Measurements from ENCODE around the gene TFDP2.

The TFDP2 gene

DNA sequence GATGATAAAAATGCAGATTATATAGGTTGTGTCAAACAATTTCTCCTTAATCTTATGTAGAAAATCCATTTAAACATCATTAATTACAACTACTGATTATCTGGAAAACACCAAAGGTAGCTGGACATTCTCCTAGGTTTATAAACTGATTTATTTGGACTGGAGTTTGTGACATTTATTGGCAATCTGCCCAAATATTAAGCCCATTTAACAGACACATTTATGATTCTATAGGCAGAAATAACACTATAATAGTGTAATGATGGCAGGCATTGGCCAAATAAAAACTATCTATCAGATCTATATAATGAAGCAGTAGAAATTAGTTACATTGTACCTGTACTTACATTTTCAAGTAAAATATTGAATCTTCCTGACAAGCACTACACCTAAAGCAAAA lies 117.8 kb downstream of the TFDP2 start:
- no peak overlapping the region for H3K4me3 ChIP-seq (ENCODE audit: low read length)
- no peak for TF ChIP-seq CTCF (conservative IDR thresholded peaks at IDR 0.05; ENCODE audit: low read depth, low read length)

DNA sequence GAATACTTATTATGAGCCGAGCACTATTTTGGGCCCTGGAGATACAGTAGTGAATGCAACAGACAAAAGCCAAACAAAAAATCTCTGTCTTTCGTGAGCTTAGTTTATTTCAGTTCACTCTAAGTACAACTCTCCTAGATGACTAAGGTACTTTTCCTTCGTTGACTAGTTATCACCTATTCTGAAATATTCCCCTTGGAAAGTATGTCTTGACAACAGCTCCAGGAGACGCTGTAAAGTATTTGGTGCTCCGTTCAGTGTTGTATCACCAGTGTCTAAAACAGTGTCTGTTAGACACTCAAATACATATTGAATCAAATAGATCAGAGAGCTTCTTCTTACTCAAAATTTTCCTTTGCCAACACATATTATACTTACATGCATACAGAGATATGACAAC lies 119.6 kb downstream of the TFDP2 start:
- DNase-seq (ENCODE audit: low read depth), result no peak
- TF ChIP-seq CTCF (conservative IDR thresholded peaks at IDR 0.05; ENCODE audit: low read depth, low read length), result no peak
- H3K4me3 ChIP-seq (ENCODE audit: low read length), result no peak overlapping the region

More for the DNA sequence above, 117.8 kb downstream of the TFDP2 start:
- DNase-seq (ENCODE audit: low read depth), result no peak

DNA sequence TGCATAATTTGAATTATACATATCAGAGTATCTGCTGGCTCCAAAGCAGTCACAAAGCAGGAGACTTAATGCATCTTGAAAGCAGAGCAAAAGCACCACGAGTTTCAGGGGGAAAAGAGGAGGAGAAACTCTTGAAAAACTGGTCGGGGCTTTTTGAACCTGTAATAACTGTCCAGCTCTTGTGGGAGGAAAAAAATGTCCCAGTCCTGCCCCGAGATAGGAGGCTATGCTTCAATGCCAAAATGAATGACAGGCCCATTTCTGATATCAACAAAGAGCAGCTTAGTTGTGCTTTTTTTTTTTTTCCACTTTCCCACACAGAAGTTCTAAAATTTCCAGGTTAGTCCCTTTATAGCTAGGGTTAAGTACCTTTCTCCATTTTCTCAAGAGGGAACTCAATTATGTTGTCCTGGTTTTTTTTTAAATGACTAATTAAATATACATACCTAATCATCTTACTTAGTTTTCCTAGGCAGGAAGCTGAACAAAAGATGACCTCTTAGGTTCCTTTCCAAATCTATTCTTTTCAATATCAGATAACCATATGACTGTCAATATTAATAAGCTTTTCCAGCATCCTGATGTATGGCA lies 120.2 kb downstream of the TFDP2 start:
- TF ChIP-seq CTCF (conservative IDR thresholded peaks at IDR 0.05; ENCODE audit: low read depth, low read length), result no peak
- H3K4me3 ChIP-seq (ENCODE audit: low read length), result no peak overlapping the region
- DNase-seq (ENCODE audit: low read depth), result no peak

DNA sequence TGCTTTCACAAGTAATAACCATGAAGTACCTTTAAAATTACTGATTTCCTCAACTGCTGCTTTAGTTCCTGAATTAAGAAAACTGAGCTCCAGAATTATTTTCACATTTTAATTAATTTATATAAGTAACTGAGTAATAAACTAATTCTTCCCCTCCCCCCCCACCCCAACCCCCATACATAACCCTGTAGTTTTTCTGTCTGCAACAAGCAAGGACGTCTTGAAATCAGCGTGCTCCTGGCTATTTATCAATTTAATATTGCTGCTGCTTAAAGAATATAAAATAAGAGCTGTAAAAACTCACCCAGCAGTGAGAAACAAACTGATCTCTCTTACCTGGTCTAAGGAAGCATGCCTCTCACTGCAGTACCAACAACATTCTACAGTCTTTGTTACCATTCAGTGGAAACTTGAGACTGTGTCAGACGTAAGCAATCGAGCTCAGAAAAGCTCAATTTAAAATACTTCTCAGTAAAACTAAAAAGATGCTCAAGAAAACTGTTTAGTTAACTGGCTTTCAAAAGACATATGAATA lies 121.0 kb downstream of the TFDP2 start:
- DNase-seq (ENCODE audit: low read depth), result peak; percentile 78
- H3K4me3 ChIP-seq (ENCODE audit: low read length), result peak overlapping the region; percentile 88
- no peak for TF ChIP-seq CTCF (conservative IDR thresholded peaks at IDR 0.05; ENCODE audit: low read depth, low read length)

GRCh38 chr3:142027735-142028134 lies 121.6 kb downstream of the TFDP2 start:
- peak overlapping the region; percentile 88 for H3K4me3 ChIP-seq (ENCODE audit: low read length)
- peak; percentile 64 for DNase-seq (ENCODE audit: low read depth)
- no peak for TF ChIP-seq CTCF (conservative IDR thresholded peaks at IDR 0.05; ENCODE audit: low read depth, low read length)

- no peak for TF ChIP-seq CTCF (conservative IDR thresholded peaks at IDR 0.05; ENCODE audit: low read depth, low read length)
- no peak for DNase-seq (ENCODE audit: low read depth)
- peak overlapping the region; percentile 88 for H3K4me3 ChIP-seq (ENCODE audit: low read length)
These were observed 122.0 kb downstream of the TFDP2 start for GRCh38 chr3:142027300-142027699.

DNA sequence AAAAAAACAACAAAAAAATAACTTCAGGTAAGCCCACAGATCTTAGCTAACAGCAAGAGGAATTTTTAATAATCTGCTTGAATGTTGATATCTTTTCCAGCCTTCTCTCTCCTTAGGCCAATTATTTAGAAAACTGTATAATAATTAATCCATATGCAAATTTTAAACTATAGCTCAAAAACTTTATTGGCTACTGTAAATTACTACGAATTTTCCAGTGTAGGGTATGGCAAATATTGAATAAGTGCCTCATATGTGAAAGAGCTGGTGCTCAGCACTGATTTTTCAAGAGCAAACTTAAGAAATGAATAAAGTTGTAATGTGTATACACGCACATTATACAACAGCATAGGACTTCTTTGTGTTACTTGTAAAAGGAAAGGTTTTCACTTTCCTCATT lies 123.0 kb downstream of the TFDP2 start:
- no peak overlapping the region for H3K4me3 ChIP-seq (ENCODE audit: low read length)
- TF ChIP-seq CTCF (conservative IDR thresholded peaks at IDR 0.05; ENCODE audit: low read depth, low read length), result no peak
- DNase-seq (ENCODE audit: low read depth), result no peak

All from retinal pigment epithelial cell (primary cell).